ENCODE results near the gene ADCY5. TPM values are rescaled to one million over a fixed set of nuclear protein-coding genes. Genes with fewer than 3 reads are reported as not detected.

The ADCY5 gene
- total RNA-seq, 4 donors from 2014 or later, result 14.0 to 86.8 (median 41.5) TPM

DNA sequence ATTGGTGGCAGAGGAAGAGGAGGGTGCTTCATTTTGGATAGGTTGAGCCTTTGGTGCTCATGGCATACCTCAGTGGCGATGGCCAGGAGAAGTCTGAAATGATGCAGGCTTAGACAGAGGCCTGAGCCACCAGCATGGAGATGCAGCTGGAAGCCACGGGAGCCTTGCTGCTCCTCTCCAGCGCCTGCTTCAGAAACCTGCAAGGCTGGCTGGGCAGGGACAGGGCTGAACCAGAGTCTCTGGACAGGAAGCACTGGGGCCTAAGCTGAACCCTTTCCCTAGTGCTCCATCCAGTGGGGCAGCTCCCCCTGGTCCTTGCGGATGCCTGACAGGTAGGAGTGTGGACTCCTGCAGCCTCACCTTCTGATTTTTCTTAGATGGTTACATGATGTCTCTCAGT, 36.7 kb upstream of the ADCY5 start:
- DNase-seq (ENCODE audit: low spot score), result no peak
- TF ChIP-seq, protein P1, sequence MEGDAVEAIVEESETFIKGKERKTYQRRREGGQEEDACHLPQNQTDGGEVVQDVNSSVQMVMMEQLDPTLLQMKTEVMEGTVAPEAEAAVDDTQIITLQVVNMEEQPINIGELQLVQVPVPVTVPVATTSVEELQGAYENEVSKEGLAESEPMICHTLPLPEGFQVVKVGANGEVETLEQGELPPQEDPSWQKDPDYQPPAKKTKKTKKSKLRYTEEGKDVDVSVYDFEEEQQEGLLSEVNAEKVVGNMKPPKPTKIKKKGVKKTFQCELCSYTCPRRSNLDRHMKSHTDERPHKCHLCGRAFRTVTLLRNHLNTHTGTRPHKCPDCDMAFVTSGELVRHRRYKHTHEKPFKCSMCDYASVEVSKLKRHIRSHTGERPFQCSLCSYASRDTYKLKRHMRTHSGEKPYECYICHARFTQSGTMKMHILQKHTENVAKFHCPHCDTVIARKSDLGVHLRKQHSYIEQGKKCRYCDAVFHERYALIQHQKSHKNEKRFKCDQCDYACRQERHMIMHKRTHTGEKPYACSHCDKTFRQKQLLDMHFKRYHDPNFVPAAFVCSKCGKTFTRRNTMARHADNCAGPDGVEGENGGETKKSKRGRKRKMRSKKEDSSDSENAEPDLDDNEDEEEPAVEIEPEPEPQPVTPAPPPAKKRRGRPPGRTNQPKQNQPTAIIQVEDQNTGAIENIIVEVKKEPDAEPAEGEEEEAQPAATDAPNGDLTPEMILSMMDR (IDR thresholded peaks at IDR 0.05), result no peak
- peak; percentile 20 for ATAC-seq (ENCODE audit: low FRiP score)

DNA sequence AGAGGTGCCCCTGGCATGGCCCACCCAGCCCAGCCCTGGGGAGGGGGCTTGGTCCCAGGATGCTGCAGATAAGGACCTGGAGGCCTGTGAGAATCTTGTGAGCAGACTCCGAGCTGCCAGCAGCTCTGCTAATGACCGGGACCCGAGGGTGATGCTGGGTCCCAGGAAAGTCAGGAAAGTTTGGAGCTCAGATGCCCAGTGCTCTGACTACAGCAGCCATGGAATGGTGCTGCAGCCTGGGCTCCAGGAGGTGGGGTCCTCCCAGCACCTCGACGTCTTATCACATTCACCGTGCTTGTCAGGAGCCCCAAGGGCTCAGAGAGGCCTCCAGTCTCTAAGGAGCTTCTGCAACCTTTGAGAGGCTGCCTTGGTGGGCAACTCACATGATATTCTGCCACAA, 34.3 kb upstream of the ADCY5 start:
- TF ChIP-seq, protein P1 (IDR thresholded peaks at IDR 0.05), result no peak
- no peak for DNase-seq (ENCODE audit: low spot score)
- no peak for ATAC-seq (ENCODE audit: low FRiP score)

DNA sequence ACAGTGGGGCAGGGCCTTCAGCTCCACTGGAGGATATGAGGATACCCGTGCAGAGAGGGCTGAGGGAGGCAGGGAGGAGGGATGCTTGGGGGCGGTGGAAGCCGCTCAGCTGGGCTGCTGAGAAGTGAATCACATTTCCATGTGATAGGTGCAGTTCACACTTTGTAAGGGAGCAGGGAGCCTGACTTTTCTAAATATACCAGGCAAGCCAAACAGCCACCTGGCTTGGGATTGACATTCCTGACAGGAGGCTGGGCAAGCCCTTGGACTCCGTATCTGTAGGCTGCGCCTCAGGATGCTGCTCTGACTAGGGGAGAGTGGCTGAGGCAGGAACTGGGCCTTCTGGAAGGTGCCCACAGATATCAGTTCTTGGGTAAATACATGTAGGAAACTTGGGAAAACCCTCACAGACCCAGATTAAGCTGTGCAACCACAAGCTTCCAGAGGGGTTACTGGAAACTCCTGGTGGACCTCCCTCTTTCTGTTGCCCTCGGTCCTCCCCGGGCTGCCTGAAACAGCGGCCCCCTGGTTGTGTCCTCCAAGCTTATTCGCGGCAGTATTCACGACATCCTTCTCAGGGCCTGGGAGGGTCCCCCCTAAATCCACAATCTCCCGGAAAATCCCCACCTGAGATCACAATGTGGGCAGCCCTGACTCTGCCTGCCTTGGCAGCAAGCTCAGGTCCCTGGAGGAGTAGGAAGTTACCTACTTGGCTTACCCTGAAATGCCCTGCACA, 33.0 kb upstream of the ADCY5 start:
- TF ChIP-seq, protein P1 (IDR thresholded peaks at IDR 0.05), result no peak
- ATAC-seq (ENCODE audit: low FRiP score) (no peak), DNase-seq (ENCODE audit: low spot score) (no peak)

DNA sequence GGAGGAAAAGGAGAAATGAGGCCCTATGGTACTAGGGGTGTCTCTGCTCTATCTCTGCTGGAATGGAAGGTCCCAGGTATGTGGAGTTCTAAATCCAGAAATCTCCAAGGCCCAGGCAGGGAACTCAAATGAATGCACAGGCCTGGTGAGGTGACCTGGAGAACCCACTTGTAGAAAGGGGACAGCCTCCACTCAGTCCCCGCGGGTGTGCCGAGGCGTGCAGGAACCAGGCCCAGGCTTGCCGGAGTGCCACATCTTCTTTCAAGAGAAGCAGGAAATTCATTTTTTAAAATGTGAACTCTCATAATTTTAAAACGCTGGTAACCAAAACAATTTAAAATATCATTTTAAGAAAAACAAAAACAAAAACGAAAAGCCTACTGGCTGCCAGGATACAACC, 32.2 kb upstream of the ADCY5 start:
- ATAC-seq (ENCODE audit: low FRiP score) (no peak), DNase-seq (ENCODE audit: low spot score) (no peak)
- TF ChIP-seq, protein P1 (IDR thresholded peaks at IDR 0.05), result no peak

DNA sequence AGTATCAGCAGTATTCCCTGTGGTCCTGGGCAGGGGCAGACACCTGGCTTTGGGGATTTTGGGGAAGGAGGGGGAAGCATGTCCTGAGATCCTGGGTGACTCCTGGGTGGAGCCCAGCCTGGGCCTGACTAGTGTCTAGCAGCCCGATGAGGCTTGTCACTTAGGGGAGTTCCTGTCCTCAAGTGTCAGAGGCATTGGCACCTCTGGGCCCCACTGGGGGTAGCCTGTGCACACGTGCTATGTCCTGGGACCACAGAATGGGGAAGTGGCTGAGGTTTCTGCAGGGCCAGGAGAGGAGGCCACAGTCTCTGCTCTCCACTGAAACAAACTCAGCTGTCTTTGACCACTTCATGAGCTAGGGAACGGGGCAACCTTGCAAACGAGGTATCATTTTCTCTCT, 31.5 kb upstream of the ADCY5 start:
- DNase-seq (ENCODE audit: low spot score), result no peak
- TF ChIP-seq, protein P1 (IDR thresholded peaks at IDR 0.05), result no peak
- no peak for ATAC-seq (ENCODE audit: low FRiP score)

DNA sequence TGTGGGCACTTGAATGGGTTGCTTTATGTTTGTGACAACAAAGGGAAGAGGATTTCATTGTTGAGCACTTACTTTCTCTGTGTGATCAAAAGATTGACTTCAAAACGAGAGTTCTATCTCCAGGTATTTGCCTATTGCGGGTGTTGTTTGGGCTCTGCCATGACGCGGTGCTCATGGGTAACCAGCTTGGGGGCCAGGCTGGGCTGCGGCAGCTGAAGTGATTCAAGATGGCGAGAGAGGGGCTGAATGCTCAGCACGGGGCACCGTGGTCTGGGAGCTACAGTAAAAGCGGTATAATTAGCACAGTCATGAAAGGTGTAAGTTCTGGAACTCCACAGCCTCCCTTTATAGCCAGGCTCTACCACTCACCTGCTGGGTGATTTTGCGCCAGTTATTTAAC, 31.0 kb upstream of the ADCY5 start:
- no peak for DNase-seq (ENCODE audit: low spot score)
- no peak for ATAC-seq (ENCODE audit: low FRiP score)
- TF ChIP-seq, protein P1 (IDR thresholded peaks at IDR 0.05), result no peak

DNA sequence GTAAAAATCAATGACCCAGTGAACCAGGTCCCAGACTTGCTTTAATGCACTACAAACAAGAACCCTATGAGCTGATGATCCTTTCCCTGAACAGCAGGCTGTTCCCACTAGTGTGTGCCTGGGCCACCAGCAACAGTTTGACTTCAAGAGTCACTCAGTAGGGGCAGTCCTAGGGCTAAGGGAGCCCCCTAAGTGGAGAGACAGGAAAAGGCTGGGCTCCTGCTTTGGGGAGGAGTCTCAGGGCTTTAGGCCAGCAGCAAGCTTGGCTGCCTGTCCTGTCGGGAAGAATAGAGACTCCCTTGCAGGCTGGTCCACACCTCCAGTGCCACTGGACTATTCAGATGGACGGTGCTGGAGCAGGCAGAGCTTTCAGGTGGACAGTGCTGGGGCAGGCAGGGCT, 29.4 kb upstream of the ADCY5 start:
- TF ChIP-seq, protein P1 (IDR thresholded peaks at IDR 0.05), result no peak
- ATAC-seq (ENCODE audit: low FRiP score) (no peak), DNase-seq (ENCODE audit: low spot score) (no peak)
